OCI-LY7 (cell line): Measurements from ENCODE around the gene RPS19.

Source experiments
- EZH2phosphoT487 ChIP-seq: fragments of 200-600 bp; sonication (generic); IDR thresholded peaks from 2 replicates; pipeline ENCODE4 v1.6.1; 2018; ENCODE audit warnings: low read depth, borderline replicate concordance, mild to moderate bottlenecking, mixed run types, antibody characterized with exemption, low read length, moderate library complexity, mixed read lengths
- TF ChIP-seq, protein P1 (sequence below): fragments of 200-600 bp; sonication (generic); conservative IDR thresholded peaks from 2 replicates; pipeline ENCODE4 v1.5.1; 2014; ENCODE audit warnings: mild to moderate bottlenecking, antibody characterized with exemption, low read length, moderate library complexity, mixed read lengths

DNA sequence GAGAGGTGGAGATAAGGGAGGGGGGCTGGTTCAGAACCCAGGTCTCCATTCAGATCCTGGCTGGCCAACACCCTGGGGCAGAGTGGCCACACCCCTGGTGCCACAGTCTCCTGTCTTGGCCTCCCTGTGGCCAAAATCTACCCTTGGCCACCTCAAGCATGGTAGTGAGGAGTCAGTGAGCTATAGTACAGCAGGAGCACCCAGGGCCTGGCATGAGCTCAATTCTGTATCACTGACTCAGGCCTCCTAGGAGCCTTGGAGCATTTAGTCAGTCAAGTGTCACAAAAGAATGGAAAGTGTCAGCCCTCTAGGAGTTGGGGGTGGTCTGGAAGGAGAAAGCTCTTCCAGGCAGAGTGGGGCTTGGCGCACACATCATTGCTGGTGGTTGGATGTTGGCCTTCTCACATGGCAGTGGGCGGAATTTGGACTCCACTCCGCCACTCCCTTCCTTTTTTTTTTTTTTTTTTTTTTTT is 10.4 kb downstream of the RPS19 start:
- TF ChIP-seq, protein P1, sequence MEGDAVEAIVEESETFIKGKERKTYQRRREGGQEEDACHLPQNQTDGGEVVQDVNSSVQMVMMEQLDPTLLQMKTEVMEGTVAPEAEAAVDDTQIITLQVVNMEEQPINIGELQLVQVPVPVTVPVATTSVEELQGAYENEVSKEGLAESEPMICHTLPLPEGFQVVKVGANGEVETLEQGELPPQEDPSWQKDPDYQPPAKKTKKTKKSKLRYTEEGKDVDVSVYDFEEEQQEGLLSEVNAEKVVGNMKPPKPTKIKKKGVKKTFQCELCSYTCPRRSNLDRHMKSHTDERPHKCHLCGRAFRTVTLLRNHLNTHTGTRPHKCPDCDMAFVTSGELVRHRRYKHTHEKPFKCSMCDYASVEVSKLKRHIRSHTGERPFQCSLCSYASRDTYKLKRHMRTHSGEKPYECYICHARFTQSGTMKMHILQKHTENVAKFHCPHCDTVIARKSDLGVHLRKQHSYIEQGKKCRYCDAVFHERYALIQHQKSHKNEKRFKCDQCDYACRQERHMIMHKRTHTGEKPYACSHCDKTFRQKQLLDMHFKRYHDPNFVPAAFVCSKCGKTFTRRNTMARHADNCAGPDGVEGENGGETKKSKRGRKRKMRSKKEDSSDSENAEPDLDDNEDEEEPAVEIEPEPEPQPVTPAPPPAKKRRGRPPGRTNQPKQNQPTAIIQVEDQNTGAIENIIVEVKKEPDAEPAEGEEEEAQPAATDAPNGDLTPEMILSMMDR, result no peak
- TF ChIP-seq EZH2phosphoT487, result no peak
